ENCODE measurements around the gene BBLN.

DNA sequence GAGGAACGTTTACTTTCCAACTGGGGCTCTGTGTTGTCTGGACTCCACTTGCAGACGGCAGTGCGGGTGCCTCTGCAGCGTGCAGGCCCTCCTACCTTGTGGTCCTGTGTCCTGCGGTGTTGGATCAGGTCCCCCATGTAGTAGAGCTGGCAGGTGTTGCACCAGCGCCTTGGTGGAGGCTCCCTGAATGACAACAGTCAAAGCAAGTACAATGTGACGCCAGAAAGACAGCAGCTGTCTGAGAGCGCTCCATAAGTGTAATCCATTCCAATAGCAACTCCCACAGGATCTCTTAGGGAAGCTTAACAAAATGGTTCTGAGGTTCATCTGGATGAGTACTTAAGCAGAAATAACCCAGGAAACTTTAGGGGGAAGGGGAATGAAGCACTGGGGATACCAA, 9.9 kb downstream of the BBLN start:
- TF ChIP-seq, protein P1, sequence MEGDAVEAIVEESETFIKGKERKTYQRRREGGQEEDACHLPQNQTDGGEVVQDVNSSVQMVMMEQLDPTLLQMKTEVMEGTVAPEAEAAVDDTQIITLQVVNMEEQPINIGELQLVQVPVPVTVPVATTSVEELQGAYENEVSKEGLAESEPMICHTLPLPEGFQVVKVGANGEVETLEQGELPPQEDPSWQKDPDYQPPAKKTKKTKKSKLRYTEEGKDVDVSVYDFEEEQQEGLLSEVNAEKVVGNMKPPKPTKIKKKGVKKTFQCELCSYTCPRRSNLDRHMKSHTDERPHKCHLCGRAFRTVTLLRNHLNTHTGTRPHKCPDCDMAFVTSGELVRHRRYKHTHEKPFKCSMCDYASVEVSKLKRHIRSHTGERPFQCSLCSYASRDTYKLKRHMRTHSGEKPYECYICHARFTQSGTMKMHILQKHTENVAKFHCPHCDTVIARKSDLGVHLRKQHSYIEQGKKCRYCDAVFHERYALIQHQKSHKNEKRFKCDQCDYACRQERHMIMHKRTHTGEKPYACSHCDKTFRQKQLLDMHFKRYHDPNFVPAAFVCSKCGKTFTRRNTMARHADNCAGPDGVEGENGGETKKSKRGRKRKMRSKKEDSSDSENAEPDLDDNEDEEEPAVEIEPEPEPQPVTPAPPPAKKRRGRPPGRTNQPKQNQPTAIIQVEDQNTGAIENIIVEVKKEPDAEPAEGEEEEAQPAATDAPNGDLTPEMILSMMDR (IDR thresholded peaks at IDR 0.05): no peak
- TF ChIP-seq POLR2A (IDR thresholded peaks at IDR 0.05): no peak

Measured in prostate gland (tissue), 2 donors.